ENCODE measurements around the gene CHAD. TPM values are rescaled to one million over a fixed set of nuclear protein-coding genes. Genes with fewer than 3 reads are reported as not detected.

CHAD gene
- polyA plus RNA-seq, 1 of the 3 experiments (the other 2 are of a cell fraction): not detected

DNA sequence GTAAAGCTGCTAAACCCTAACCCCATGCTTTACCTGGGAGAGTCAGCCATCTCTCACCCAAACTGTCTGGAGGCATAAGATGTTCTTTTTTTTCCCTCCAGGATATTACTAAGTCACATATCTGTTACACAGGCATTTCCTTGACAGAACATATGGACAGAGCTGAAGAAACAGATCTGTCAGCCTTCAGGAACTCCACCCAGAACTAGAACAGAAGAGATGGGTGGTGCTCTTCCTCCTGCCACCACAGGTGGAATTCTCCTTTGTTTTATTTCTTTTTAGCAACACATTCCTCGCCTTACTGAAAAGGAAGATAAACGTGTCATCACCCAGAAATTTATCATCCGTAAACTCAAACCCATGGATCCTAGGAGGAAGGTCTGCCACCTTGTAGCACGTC lies 48.3 kb upstream of the CHAD start:
- Histone ChIP-seq H3K4me2 (no peak overlapping the region), H3K9me2 (no peaks in the 10 kb centered on the region), H4K20me1 (ENCODE audit: insufficient read depth) (no peaks in the 10 kb centered on the region), H3K36me3 (replicated peaks in 1 of 2; ENCODE audit: control insufficient read depth in 1 of 2, insufficient read depth in 2 of 2, low read length in 1 of 2) (no peaks in the 10 kb centered on the region), H3F3A (replicated peaks; ENCODE audit: insufficient read depth) (no peaks in the 10 kb centered on the region), H3K27ac (ENCODE audit: low read depth in 2 of 2, low read length in 1 of 2) (no peak overlapping the region), H3K4me3 (ENCODE audit: low read depth in 2 of 2, low read length in 1 of 2) (no peak overlapping the region), H3K9ac (no peak overlapping the region), H3K27me3 (ENCODE audit: insufficient read depth) (no peaks in the 10 kb centered on the region), H3K9me3 (no peaks in the 10 kb centered on the region), H2AFZ (ENCODE audit: low read depth) (no peak overlapping the region), H3K79me2 (ENCODE audit: insufficient read depth) (no peaks in the 10 kb centered on the region), H3K4me1 (ENCODE audit: control insufficient read depth in 1 of 2, insufficient read depth in 2 of 2, low read depth in 1 of 2, low read length in 1 of 2) (peaks cover 0 to 7% of the 10 kb centered on the region in 2 experiments; a peak in 1 of 4 replicates)
- TF ChIP-seq EZH2phosphoT487 (IDR thresholded peaks at IDR 0.05; ENCODE audit: borderline replicate concordance, low read depth) (no peak), RFX5 (IDR thresholded peaks at IDR 0.05; ENCODE audit: low read length) (no peak), REST (IDR thresholded peaks at IDR 0.05; ENCODE audit: low read depth, low read length) (no peak), MXI1 (IDR thresholded peaks at IDR 0.05; ENCODE audit: low read depth, low read length) (no peak), NRF1 (IDR thresholded peaks at IDR 0.05; ENCODE audit: low read depth, low read length) (no peak)
- ChIA-PET CTCF (interaction anchor here (1.2 to 5.0 kb wide), 6 partner anchors 10 to 38 kb away, joined by 3 to 26 read pairs (median 5); no protein-coding TSS in a partner anchor), POLR2A (no interaction called here)
- 88% methylated on average over 4 of the region's 4 CpGs for WGBS (ENCODE audit: low lambda C conversion rate)
- DNase-seq: no peak

GRCh38 chr17:50514936-50515702 lies 46.4 kb upstream of the CHAD start:
- H3K4me1 ChIP-seq (ENCODE audit: control insufficient read depth in 1 of 2, insufficient read depth in 2 of 2, low read depth in 1 of 2, low read length in 1 of 2): no peaks in the 10 kb centered on the region; a peak in 1 of 4 replicates
- CTCF ChIA-PET: interaction anchor here (0.8 to 2.4 kb wide), 5 partner anchors 17 to 153 kb away, joined by 3 to 5 read pairs (median 3); partner anchors contain the start of gene EPN3
- POLR2A ChIA-PET: interaction anchor here (0.6 kb wide), 1 partner anchor 102 kb away, joined by 3 read pairs; no protein-coding TSS in a partner anchor
- WGBS (ENCODE audit: low lambda C conversion rate): 95% methylated on average over 6 of the region's 6 CpGs
- no peak for TF ChIP-seq POLR2AphosphoS5 (IDR thresholded peaks at IDR 0.05; ENCODE audit: low read depth, low read length)
- no peak for TF ChIP-seq CHD2 (IDR thresholded peaks at IDR 0.05; ENCODE audit: low read length, partially characterized antibody)
- TF ChIP-seq GABPA (IDR thresholded peaks at IDR 0.05; ENCODE audit: low read depth): no peak
- no peak for TF ChIP-seq MEF2A (IDR thresholded peaks at IDR 0.05; ENCODE audit: borderline replicate concordance, low read depth)
- no peak for TF ChIP-seq USF1 (IDR thresholded peaks at IDR 0.05; ENCODE audit: borderline replicate concordance, low read depth)
- no peak for TF ChIP-seq FOSL2 (IDR thresholded peaks at IDR 0.05; ENCODE audit: borderline replicate concordance, low read depth)
- TF ChIP-seq YY1 (IDR thresholded peaks at IDR 0.05; ENCODE audit: low read depth): no peak
- no peak for TF ChIP-seq NRF1 (IDR thresholded peaks at IDR 0.05; ENCODE audit: low read depth, low read length)
- TF ChIP-seq, protein P1, sequence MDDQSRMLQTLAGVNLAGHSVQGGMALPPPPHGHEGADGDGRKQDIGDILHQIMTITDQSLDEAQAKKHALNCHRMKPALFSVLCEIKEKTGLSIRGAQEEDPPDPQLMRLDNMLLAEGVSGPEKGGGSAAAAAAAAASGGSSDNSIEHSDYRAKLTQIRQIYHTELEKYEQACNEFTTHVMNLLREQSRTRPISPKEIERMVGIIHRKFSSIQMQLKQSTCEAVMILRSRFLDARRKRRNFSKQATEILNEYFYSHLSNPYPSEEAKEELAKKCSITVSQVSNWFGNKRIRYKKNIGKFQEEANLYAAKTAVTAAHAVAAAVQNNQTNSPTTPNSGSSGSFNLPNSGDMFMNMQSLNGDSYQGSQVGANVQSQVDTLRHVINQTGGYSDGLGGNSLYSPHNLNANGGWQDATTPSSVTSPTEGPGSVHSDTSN (IDR thresholded peaks at IDR 0.05): no peak
- no peak overlapping the region for H2AFZ ChIP-seq (ENCODE audit: low read depth)
- H3K9me2 ChIP-seq: no peaks in the 10 kb centered on the region
- H3K79me2 ChIP-seq (ENCODE audit: insufficient read depth): no peaks in the 10 kb centered on the region
- no peaks in the 10 kb centered on the region for H3K27me3 ChIP-seq (ENCODE audit: insufficient read depth)
- no peak overlapping the region for H3K27ac ChIP-seq (ENCODE audit: low read depth in 2 of 2, low read length in 1 of 2)
- H3K9ac ChIP-seq: no peak overlapping the region
- H3K4me2 ChIP-seq: no peak overlapping the region
- H4K20me1 ChIP-seq (ENCODE audit: insufficient read depth): no peaks in the 10 kb centered on the region
- H3F3A ChIP-seq (replicated peaks; ENCODE audit: insufficient read depth): no peaks in the 10 kb centered on the region
- H3K36me3 ChIP-seq (replicated peaks in 1 of 2; ENCODE audit: control insufficient read depth in 1 of 2, insufficient read depth in 2 of 2, low read length in 1 of 2): no peaks in the 10 kb centered on the region
- H3K9me3 ChIP-seq: no peaks in the 10 kb centered on the region
- no peak overlapping the region for H3K4me3 ChIP-seq (ENCODE audit: low read depth in 2 of 2, low read length in 1 of 2)
- no peak for DNase-seq
